PC-3 (cell line): ENCODE data around the gene C12orf76. TPM values are rescaled to one million over a fixed set of nuclear protein-coding genes. Genes with fewer than 3 reads are reported as not detected.

Source experiments
- ATAC-seq: fragments of 200-7000 bp; cut with Tn5 transposase; 2 replicates; pipeline ENCODE4 v1.9.1; 2020; ENCODE audit warnings: mild to moderate bottlenecking, moderate library complexity
- BruUV-seq: library from RNA; stranded (reverse); fragments of 400-500 nt; replicated peaks from 2 replicates; lab custom pipeline; 2021; lab: Mats Ljungman, UMichigan
- CTCF ChIA-PET: fragments of 300-600 bp; sonication (Branson Sonifier 250); formaldehyde crosslinking; loops from one replicate; lab custom pipeline; 2022; ENCODE audit warnings: antibody characterized with exemption; lab: Charles Lee
- POLR2A ChIA-PET: fragments of 300-600 bp; sonication (Branson Sonifier 250); formaldehyde crosslinking; loops from one replicate; lab custom pipeline; 2022; ENCODE audit warnings: antibody characterized with exemption; ENCODE audit not compliant: unreplicated experiment; lab: Charles Lee
- DNase-seq: peaks from one replicate; pipeline ENCODE4 v3.0.0-alpha.2; 2015
- H2AFZ ChIP-seq: fragments of 300-600 bp; sonication (generic); 2 replicates; pipeline ENCODE4 v1.6.0; 2016; ENCODE audit warnings: antibody characterized with exemption, low read length
- H3F3A ChIP-seq: fragments of 300-600 bp; sonication (generic); one replicate; pipeline ENCODE4 v1.6.0; 2017; ENCODE audit warnings: antibody characterized with exemption, low read length, control low read depth, mild to moderate bottlenecking; ENCODE audit not compliant: unreplicated experiment
- H3K27ac ChIP-seq: fragments of 300-600 bp; sonication (generic); 2 replicates; pipeline ENCODE4 v1.5.1; 2016; ENCODE audit warnings: mild to moderate bottlenecking, low read length
- H3K27me3 ChIP-seq: fragments of 300-600 bp; sonication (generic); 2 replicates; pipeline ENCODE4 v1.6.1; 2016; ENCODE audit warnings: low read length, mixed read lengths
- H3K36me3 ChIP-seq: fragments of 300-600 bp; sonication (generic); 2 replicates; pipeline ENCODE4 v1.6.1; 2016; ENCODE audit warnings: low read depth, mixed run types, low read length, mixed read lengths
- H3K4me1 ChIP-seq: fragments of 300-600 bp; sonication (generic); 2 replicates; pipeline ENCODE4 v1.5.1; 2016; ENCODE audit warnings: low read length; ENCODE audit not compliant: insufficient read depth
- H3K4me2 ChIP-seq: fragments of 300-600 bp; sonication (generic); 2 replicates; pipeline ENCODE4 v1.6.0; 2016; ENCODE audit warnings: low read length
- H3K4me3 ChIP-seq: fragments of 300-600 bp; sonication (generic); 2 replicates; pipeline ENCODE4 v1.5.1; 2016; ENCODE audit warnings: mild to moderate bottlenecking, low read length, mixed read lengths
- H3K79me2 ChIP-seq: fragments of 300-600 bp; sonication (generic); 2 replicates; pipeline ENCODE4 v1.6.1; 2017; ENCODE audit warnings: low read length, mixed read lengths
- H3K9ac ChIP-seq: fragments of 300-600 bp; sonication (generic); 2 replicates; pipeline ENCODE4 v1.6.0; 2016; ENCODE audit warnings: mild to moderate bottlenecking, low read length
- H3K9me2 ChIP-seq: fragments of 300-600 bp; sonication (generic); replicated peaks from 2 replicates; pipeline ENCODE4 v1.6.1; 2016; ENCODE audit warnings: mixed run types, low read length, mixed read lengths
- H3K9me3 ChIP-seq: fragments of 300-600 bp; sonication (generic); 2 replicates; pipeline ENCODE4 v1.6.1; 2016; ENCODE audit warnings: low read length, mixed read lengths
- H4K20me1 ChIP-seq: fragments of 300-600 bp; sonication (generic); 2 replicates; pipeline ENCODE4 v1.6.1; 2016; ENCODE audit warnings: low read length, mixed read lengths
- CTCF ChIP-seq: fragments of 300-600 bp; sonication (generic); conservative IDR thresholded peaks from 2 replicates; pipeline ENCODE4 v1.5.1; 2017; ENCODE audit warnings: antibody characterized with exemption, low read depth, mild to moderate bottlenecking, low read length
- EZH2 ChIP-seq: fragments of 300-600 bp; sonication (generic); IDR thresholded peaks from one replicate; pipeline ENCODE4 v1.6.1; 2017; ENCODE audit warnings: antibody characterized with exemption, mild to moderate bottlenecking, low read length; ENCODE audit not compliant: unreplicated experiment
- EZH2phosphoT487 ChIP-seq: fragments of 300-600 bp; sonication (generic); IDR thresholded peaks from 2 replicates; pipeline ENCODE4 v1.6.1; 2018; ENCODE audit warnings: mild to moderate bottlenecking, antibody characterized with exemption, low read length, borderline replicate concordance
- intact Hi-C: fragments of 100-400 bp; cut with micrococcal nuclease; formaldehyde crosslinking; loops from 2 replicates; pipeline ENCODE4 v1.9.0; 2023
- total RNA-seq: library from RNA; depleted of rRNA; stranded (reverse); fragments of >200 nt; gene quantifications from 2 replicates; pipeline ENCODE4 v1.2.3, GENCODE V29; 2014

The C12orf76 gene
- total RNA-seq, 1 experiment from 2014 or later: 6.7 TPM

GRCh38 chr12:109997393-109997792 is 50.9 kb downstream of the C12orf76 start:
- Histone ChIP-seq H2AFZ (no peak overlapping the region), H3K27me3 (no peaks in the 10 kb centered on the region), H3K36me3 (no peaks in the 10 kb centered on the region), H3K9me3 (no peaks in the 10 kb centered on the region), H3K4me1 (peaks cover 42% of the 10 kb centered on the region), H4K20me1 (peaks cover 8% of the 10 kb centered on the region; the same call in 1 of the 2 replicates), H3K9ac (no peak overlapping the region), H3K4me2 (no peak overlapping the region), H3K79me2 (peaks cover 68% of the 10 kb centered on the region), H3K4me3 (no peak overlapping the region), H3K27ac (no peak overlapping the region), H3F3A (peaks cover 8% of the 10 kb centered on the region), H3K9me2 (no peaks in the 10 kb centered on the region)
- POLR2A ChIA-PET: no interaction called here
- ATAC-seq: no peak
- no TSS peak for BruUV-seq
- TF ChIP-seq EZH2: no peak
- TF ChIP-seq EZH2phosphoT487: no peak
- no peak for TF ChIP-seq CTCF
- DNase-seq: no peak
- intact Hi-C loops: no loop called here
- CTCF ChIA-PET: no interaction called here

GRCh38 chr12:109996483-109996853 is 51.9 kb downstream of the C12orf76 start:
- DNase-seq (no peak), ATAC-seq (no peak)
- ChIA-PET POLR2A (no interaction called here), CTCF (no interaction called here)
- H3K27me3 ChIP-seq: no peaks in the 10 kb centered on the region
- no peaks in the 10 kb centered on the region for H3K36me3 ChIP-seq
- TF ChIP-seq EZH2: no peak
- no peak for TF ChIP-seq EZH2phosphoT487
- TF ChIP-seq CTCF: no peak
- BruUV-seq: no TSS peak
- no peak overlapping the region for H3K27ac ChIP-seq
- peaks cover 61% of the 10 kb centered on the region for H3K79me2 ChIP-seq
- peak overlapping the region; percentile 96 for H3K4me3 ChIP-seq
- H3K9me2 ChIP-seq: no peaks in the 10 kb centered on the region
- H3F3A ChIP-seq: peaks cover 6% of the 10 kb centered on the region
- peak overlapping the region; percentile 79 for H3K9ac ChIP-seq
- intact Hi-C loops: no loop called here
- H2AFZ ChIP-seq: peak overlapping the region; percentile 99
- H3K4me1 ChIP-seq: peaks cover 33% of the 10 kb centered on the region
- H4K20me1 ChIP-seq: peaks cover 8% of the 10 kb centered on the region; the same call in 1 of the 2 replicates
- H3K4me2 ChIP-seq: peak overlapping the region; percentile 96
- H3K9me3 ChIP-seq: no peaks in the 10 kb centered on the region

- peak; percentile 95 for DNase-seq
- ChIA-PET POLR2A (interaction anchor here (0.7 kb wide), 1 partner anchor 43 kb away, joined by 3 read pairs; no protein-coding TSS in a partner anchor), CTCF (interaction anchor here (0.5 kb wide), 1 partner anchor 436 kb away, joined by 3 read pairs; no protein-coding TSS in a partner anchor)
- Histone ChIP-seq H3K36me3 (0 out of 2 replicates have a peak, but pooled peaks cover under 1% of the 10 kb centered on the region), H3F3A (peaks cover under 1% of the 10 kb centered on the region), H2AFZ (peak within 1 kb of the TSS; percentile 99), H4K20me1 (peaks cover 8% of the 10 kb centered on the region; the same call in 1 of the 2 replicates), H3K4me2 (peak within 1 kb of the TSS; percentile 96), H3K4me1 (peaks cover 27% of the 10 kb centered on the region), H3K27ac (no peak within 1 kb of the TSS), H3K9ac (peak within 1 kb of the TSS; percentile 79), H3K27me3 (no peaks in the 10 kb centered on the region), H3K9me2 (no peaks in the 10 kb centered on the region), H3K4me3 (peak within 1 kb of the TSS; percentile 96), H3K9me3 (no peaks in the 10 kb centered on the region), H3K79me2 (peaks cover 55% of the 10 kb centered on the region)
- intact Hi-C loops: no loop called here
- no TSS peak for BruUV-seq
- TF ChIP-seq EZH2phosphoT487 (no peak), CTCF (no peak), EZH2 (no peak)
- peak; percentile 56 for ATAC-seq
Observed at GRCh38 chr12:109995686-109996482, 52.4 kb downstream of the C12orf76 start, which contains the start of gene GIT2. Gene GIT2, minus strand, starts transcription at chr12:109996368. Its CDS starts 144 bp downstream, at chr12:109996224.
